ENCODE measurements around the gene TUT1.

TUT1 gene

DNA sequence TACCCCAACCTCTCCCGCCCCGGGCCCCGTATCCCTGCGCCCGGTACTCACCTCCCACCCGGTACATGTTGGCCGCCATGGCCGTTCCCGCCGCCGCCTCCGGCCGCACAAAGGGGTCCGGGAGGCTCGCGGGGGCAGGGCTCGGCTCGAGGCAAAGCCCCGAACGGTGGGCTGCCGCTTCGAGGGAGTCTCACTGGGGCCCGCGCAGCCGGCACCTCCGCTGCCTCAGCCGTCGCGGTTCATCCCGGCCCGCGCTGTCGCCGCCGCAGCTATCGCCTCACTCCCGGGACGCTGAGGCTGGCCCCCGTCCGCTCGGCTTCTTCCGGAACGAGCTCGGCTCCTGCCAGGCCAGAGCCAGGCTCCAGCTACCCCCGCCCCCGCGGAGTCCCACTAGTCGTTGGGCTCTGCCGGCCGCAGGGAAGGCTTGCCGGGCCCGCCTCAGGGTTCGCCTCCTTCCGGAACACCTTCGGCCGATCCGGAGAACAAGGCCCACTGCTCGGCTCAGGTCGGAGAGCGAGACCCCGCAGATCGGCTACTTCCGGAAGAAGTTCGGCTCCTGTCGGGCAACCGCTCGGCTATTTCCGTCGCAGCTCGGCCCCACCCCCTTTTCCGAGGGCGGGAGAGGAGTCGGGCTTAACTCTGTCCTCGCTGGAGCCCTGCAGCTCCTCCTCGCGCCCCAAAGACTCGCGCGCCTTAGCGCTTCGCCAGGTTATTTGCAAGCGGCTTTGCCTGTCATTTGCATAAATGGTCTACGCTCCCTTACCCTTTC lies 10.2 kb upstream of the TUT1 start, which contains the start of gene MTA2:
Gene MTA2, minus strand, starts transcription at position 494 of the 769 bp plus-strand sequence. Its CDS starts 415 bp downstream, at position 79.
- no peaks in the 10 kb centered on the region for H3K27me3 ChIP-seq (ENCODE audit: insufficient read depth, poor library complexity, severe bottlenecking)
- DNase-seq (ENCODE audit: low spot score) (peak; percentile 96), ATAC-seq (ENCODE audit: low read depth) (peak; percentile 77)
- H3K9me3 ChIP-seq (ENCODE audit: severe bottlenecking), result no peaks in the 10 kb centered on the region
- peak within 1 kb of the TSS; percentile 90 for H3K4me3 ChIP-seq (ENCODE audit: severe bottlenecking)
- peaks cover 46% of the 10 kb centered on the region for H3K36me3 ChIP-seq (ENCODE audit: low read depth)
- peak within 1 kb of the TSS; percentile 90 for H3K27ac ChIP-seq (ENCODE audit: poor library complexity, severe bottlenecking)
- H3K4me1 ChIP-seq (ENCODE audit: insufficient read depth, poor library complexity, severe bottlenecking), result peaks cover 10% of the 10 kb centered on the region
- no peak for TF ChIP-seq CTCF (IDR thresholded peaks at IDR 0.05; ENCODE audit: poor library complexity, severe bottlenecking)

DNA sequence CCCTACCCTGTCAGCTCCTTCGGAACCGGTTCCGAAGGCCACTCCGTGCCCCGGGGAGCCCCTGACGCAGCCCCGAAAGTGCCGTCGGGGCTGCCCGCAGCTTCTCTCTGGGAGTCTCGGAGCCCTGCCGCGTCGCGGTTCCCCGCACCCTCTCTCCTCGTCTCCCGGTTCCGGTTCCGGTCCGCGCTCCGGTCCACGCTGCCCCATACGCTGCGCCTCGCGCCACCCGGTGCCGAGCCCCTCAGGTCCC lies 9.7 kb upstream of the TUT1 start:
- H3K27ac ChIP-seq (ENCODE audit: poor library complexity, severe bottlenecking), result peak overlapping the region; percentile 90
- H3K9me3 ChIP-seq (ENCODE audit: severe bottlenecking), result no peaks in the 10 kb centered on the region
- DNase-seq (ENCODE audit: low spot score) (no peak), ATAC-seq (ENCODE audit: low read depth) (no peak; the same call in 2 of the 3 replicates)
- peaks cover 51% of the 10 kb centered on the region for H3K36me3 ChIP-seq (ENCODE audit: low read depth)
- TF ChIP-seq CTCF (IDR thresholded peaks at IDR 0.05; ENCODE audit: poor library complexity, severe bottlenecking), result no peak
- peaks cover 10% of the 10 kb centered on the region for H3K4me1 ChIP-seq (ENCODE audit: insufficient read depth, poor library complexity, severe bottlenecking)
- no peaks in the 10 kb centered on the region for H3K27me3 ChIP-seq (ENCODE audit: insufficient read depth, poor library complexity, severe bottlenecking)
- H3K4me3 ChIP-seq (ENCODE audit: severe bottlenecking), result peak overlapping the region; percentile 90

- Histone ChIP-seq H3K36me3 (ENCODE audit: low read depth) (peaks cover 56% of the 10 kb centered on the region), H3K4me3 (ENCODE audit: severe bottlenecking) (peak overlapping the region; percentile 90), H3K4me1 (ENCODE audit: insufficient read depth, poor library complexity, severe bottlenecking) (peaks cover 10% of the 10 kb centered on the region), H3K9me3 (ENCODE audit: severe bottlenecking) (no peaks in the 10 kb centered on the region), H3K27ac (ENCODE audit: poor library complexity, severe bottlenecking) (peak overlapping the region; percentile 90), H3K27me3 (ENCODE audit: insufficient read depth, poor library complexity, severe bottlenecking) (no peaks in the 10 kb centered on the region)
- ATAC-seq (ENCODE audit: low read depth) (no peak), DNase-seq (ENCODE audit: low spot score) (no peak)
- no peak for TF ChIP-seq CTCF (IDR thresholded peaks at IDR 0.05; ENCODE audit: poor library complexity, severe bottlenecking)
These were observed 9.2 kb upstream of the TUT1 start for GRCh38 chr11:62600367-62601121.

DNA sequence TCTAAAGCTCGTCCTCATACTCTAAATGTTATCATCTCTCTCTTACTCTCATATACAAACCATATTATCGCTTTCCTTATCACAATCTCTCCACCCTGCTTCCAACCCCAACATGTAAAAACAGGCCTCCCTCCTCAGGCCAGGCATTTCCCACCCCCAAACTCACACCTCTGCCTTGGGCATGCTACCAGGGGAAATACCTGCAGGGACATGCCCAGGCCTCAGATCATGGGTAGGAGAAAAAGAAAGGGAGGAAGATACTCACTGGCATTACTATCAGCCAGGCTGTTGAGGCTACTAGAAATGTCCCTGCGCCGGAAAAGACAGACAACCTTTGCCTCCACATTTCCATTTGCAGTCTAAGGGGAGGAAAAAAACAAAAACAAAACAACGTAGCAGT lies 8.6 kb upstream of the TUT1 start:
- no peak for TF ChIP-seq CTCF (IDR thresholded peaks at IDR 0.05; ENCODE audit: poor library complexity, severe bottlenecking)
- Histone ChIP-seq H3K4me1 (ENCODE audit: insufficient read depth, poor library complexity, severe bottlenecking) (peaks cover 10% of the 10 kb centered on the region), H3K27me3 (ENCODE audit: insufficient read depth, poor library complexity, severe bottlenecking) (no peaks in the 10 kb centered on the region), H3K9me3 (ENCODE audit: severe bottlenecking) (no peaks in the 10 kb centered on the region), H3K36me3 (ENCODE audit: low read depth) (peaks cover 58% of the 10 kb centered on the region), H3K4me3 (ENCODE audit: severe bottlenecking) (peak overlapping the region; percentile 90), H3K27ac (ENCODE audit: poor library complexity, severe bottlenecking) (peak overlapping the region; percentile 90)
- ATAC-seq (ENCODE audit: low read depth) (peak; percentile 17), DNase-seq (ENCODE audit: low spot score) (no peak)
